Measurements from ENCODE around the gene CIART.
"Not testable (repeated sequence)": the region's sequence is repeated elsewhere in the genome, so short reads cannot be mapped to it uniquely, and the experiment has no call there.

CIART gene

GRCh38 chr1:150311762-150312161 lies 29.4 kb downstream of the CIART start:
- no peak for DNase-seq

DNA sequence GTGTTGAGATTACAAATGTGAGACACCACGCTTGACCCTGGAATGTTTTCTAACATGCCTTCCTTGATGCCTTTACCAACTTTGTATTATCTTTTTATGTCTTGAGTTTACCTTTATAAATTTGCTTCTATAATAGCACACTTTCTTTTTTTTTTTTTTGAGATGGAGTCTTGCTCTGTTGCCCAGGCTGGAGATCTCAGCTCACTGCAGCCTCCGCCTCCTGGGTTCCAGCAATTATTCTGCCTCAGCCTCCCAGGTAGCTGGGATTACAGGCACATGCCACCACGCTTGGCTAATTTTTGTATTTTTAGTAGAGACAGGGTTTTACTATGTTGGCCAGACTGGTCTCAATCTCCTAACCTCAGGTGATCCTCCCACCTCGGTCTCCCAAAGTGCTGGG lies 32.3 kb downstream of the CIART start:
- not testable (repeated sequence) for DNase-seq

- no peak for DNase-seq
Observed at GRCh38 chr1:150320667-150320978, 38.3 kb downstream of the CIART start.

- DNase-seq, result no peak
Observed at GRCh38 chr1:150321826-150322166, 39.4 kb downstream of the CIART start.

GRCh38 chr1:150322310-150322709 lies 40.0 kb downstream of the CIART start:
- no peak for DNase-seq

DNA sequence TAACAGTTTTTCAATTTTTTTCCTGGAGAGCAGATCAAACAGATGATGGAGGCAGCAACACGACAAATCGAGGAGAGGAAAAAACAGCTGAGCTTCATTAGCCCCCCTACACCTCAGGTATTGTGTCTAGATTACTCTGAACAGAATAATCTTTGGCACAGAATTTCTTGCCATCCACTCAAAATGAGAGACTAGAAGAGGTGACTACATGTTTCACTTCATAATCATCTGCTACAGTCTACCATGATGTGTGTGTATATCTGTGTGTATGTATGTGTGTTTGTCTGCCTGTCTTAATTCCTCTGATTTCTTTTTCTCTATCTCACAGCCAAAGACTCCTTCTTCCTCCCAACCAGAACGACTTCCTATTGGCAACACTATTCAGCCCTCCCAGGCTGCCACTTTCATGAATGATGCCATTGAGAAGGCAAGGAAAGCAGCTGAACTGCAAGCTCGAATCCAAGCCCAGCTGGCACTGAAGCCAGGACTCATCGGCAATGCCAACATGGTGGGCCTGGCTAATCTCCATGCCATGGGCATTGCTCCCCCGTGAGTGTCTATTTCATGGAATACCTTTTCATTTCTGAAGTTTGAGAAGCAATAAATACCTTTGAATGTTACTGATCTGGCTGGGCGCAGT lies 50.4 kb downstream of the CIART start:
- DNase-seq, result no peak

All from SW 1271 (cell line).